Muscle layer of colon (tissue), 2 donors: ENCODE results near the gene PI4KA.
A peak's percentile ranks its signal among the peaks of the same experiment; 100 is the strongest.

Experiments used
- H3K27ac ChIP-seq: one replicate; pipeline ENCODE4 v1.7.0; 2013; ENCODE audit warnings: low read depth, mild to moderate bottlenecking, low read length, moderate library complexity
- H3K27me3 ChIP-seq, 2 donors: one replicate each; pipeline ENCODE4 v1.7.0; 2013; ENCODE audit warnings: low read length in 2 of 2, mild to moderate bottlenecking in 2 of 2; ENCODE audit not compliant: insufficient read depth in 2 of 2, control insufficient read depth in 1 of 2
- H3K36me3 ChIP-seq: one replicate; pipeline ENCODE4 v1.7.0; 2013; ENCODE audit warnings: mild to moderate bottlenecking, low read length; ENCODE audit not compliant: insufficient read depth
- H3K4me1 ChIP-seq: one replicate; pipeline ENCODE4 v1.7.0; 2013; ENCODE audit warnings: mild to moderate bottlenecking, low read length; ENCODE audit not compliant: insufficient read depth
- H3K4me3 ChIP-seq, 2 donors: one replicate each; pipeline ENCODE4 v1.7.0; 2013; ENCODE audit warnings: low read length in 2 of 2, low read depth in 1 of 2, mild to moderate bottlenecking in 1 of 2, moderate library complexity in 1 of 2
- H3K9ac ChIP-seq: one replicate; pipeline ENCODE4 v1.7.0; 2013; ENCODE audit warnings: low read length
- H3K9me3 ChIP-seq: one replicate; pipeline ENCODE4 v1.7.0; 2013; ENCODE audit warnings: mild to moderate bottlenecking, low read length
- donor health status: abdominal sarcoma.
- donor health status: Adenocarcinoma of cecum.

PI4KA gene

DNA sequence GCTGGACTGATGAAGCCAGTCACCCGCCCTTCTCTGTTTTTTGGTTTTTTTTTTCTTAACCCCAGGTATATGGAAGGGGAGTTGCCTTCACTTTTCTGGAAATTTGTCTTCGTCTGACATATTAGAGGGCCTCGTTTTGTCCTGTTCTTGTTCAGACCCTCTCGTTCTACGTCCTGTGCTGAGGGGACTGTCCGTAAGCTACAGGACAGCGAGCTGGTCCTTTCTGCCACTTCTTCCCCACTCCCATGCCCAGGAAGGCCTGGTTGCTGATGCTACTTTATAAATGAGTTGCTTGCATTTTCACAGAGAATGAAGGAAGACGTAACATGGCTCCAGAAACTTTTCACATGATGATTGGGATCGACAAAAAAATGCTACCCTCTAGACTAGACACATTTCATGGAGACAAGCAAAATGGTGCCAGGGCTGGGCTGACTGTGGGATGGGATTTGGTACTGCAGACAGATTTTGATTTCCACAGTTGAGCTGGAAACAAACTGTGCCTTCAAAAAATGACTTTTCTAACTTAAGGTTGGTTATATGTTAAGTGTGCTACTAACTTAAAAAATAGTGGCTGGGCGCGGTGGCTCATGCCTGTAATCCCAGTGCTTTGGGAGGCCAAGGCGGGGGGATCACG lies 31.4 kb upstream of the PI4KA start:
- Histone ChIP-seq H3K9me3 (no peaks in the 10 kb centered on the region), H3K27me3 (no peaks in the 10 kb centered on the region), H3K9ac (no peak overlapping the region), H3K36me3 (peaks cover 14% of the 10 kb centered on the region), H3K4me1 (peaks cover 6% of the 10 kb centered on the region), H3K27ac (no peak overlapping the region), H3K4me3 (no peak overlapping the region)

DNA sequence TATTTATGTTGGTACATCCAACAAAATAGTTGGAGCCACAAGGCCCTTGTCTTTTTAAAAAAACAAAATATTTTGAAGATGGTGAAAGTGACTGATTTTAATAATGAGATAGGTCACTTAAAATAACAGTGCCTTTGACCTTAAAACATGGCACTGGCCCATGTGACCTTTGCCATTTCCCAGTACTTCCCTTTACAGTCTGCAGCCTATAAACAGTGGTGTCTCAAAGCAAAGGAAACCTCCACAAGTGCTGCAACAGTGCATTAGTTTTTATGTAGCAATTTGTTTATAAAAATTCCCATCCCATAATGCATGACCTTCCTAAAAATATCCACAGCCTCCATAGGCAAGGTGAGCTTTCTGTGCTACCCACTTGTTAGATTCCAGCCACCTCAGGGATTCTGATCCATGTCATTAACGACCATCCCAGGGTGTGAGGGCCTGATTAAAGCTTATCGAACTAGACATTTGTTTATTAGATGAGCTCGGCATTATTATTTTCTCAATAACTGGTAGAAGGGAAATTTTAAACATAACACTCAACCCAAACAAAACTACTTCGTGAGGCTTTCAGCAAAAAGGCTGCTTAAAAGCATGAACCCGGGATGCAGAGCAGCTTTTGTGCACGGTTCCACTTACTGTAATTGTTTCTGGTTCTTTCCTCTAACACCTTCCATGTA lies 30.6 kb upstream of the PI4KA start:
- H3K4me3 ChIP-seq = no peak overlapping the region
- H3K27ac ChIP-seq = no peak overlapping the region
- no peaks in the 10 kb centered on the region for H3K27me3 ChIP-seq
- no peak overlapping the region for H3K9ac ChIP-seq
- H3K9me3 ChIP-seq = no peaks in the 10 kb centered on the region
- H3K4me1 ChIP-seq = peaks cover 6% of the 10 kb centered on the region
- peaks cover 18% of the 10 kb centered on the region for H3K36me3 ChIP-seq

DNA sequence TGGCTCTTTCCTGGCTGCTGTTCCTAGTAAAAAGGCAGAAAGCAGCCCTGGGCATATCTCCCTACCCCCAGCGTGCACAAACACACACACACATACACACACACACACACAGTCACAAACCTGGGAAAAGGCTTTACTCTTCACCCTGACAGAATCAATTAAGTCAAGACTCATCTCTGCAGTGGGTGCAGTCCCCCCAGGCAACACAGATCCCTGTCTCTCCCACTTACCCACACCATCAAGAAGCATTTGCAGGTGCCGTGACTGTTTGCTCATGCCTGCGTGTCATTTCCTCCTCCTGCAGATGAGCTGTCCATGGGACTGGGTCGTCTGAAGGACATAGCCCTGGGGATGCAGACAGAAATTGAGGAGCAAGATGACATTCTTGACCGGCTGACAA lies 28.8 kb upstream of the PI4KA start:
- Histone ChIP-seq H3K9me3 (no peaks in the 10 kb centered on the region), H3K36me3 (peaks cover 34% of the 10 kb centered on the region), H3K27ac (no peak overlapping the region), H3K9ac (no peak overlapping the region), H3K4me1 (peaks cover 6% of the 10 kb centered on the region), H3K27me3 (no peaks in the 10 kb centered on the region), H3K4me3 (no peak overlapping the region)

DNA sequence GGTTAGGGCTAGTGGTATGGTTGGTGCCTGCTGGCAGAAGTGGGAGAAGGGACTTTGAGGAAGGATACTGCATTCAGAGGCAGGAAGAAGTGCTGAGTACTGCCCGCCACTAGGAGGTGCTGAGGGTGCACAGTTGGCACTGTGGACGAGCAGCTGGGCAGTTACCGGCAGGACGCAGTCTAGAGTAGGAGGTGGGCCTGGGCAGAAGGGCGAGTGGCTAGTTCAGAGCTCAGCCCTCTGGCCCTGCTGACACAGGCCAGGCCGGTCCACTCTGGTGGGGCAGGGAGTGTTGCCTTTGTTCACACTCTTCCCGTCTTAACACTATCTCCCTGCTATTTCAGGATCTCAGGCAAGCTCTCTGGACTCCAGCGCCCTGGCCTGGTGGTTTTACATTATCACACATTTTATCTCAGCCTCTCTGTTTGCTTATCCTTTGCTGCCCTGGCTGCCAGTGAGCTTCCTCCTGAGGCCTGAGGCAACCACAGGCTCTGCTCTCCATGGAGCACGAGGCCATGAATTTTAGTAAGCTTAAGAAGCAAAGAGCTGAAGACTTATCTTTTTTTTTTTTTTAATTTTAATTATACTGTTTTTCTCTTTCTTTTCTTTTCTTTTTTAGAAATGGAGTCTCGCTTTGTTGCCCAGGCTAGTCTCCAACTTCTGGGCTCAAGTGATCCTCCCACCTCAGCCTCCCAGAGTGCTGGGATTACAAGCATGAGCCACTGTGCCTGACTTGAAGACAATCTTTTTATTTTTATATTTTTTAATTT lies 27.1 kb upstream of the PI4KA start:
- no peaks in the 10 kb centered on the region for H3K27me3 ChIP-seq
- no peaks in the 10 kb centered on the region for H3K9me3 ChIP-seq
- peaks cover 6% of the 10 kb centered on the region for H3K4me1 ChIP-seq
- H3K4me3 ChIP-seq = no peak overlapping the region
- H3K36me3 ChIP-seq = peaks cover 42% of the 10 kb centered on the region
- peak overlapping the region; percentile 32 for H3K27ac ChIP-seq
- H3K9ac ChIP-seq = no peak overlapping the region

DNA sequence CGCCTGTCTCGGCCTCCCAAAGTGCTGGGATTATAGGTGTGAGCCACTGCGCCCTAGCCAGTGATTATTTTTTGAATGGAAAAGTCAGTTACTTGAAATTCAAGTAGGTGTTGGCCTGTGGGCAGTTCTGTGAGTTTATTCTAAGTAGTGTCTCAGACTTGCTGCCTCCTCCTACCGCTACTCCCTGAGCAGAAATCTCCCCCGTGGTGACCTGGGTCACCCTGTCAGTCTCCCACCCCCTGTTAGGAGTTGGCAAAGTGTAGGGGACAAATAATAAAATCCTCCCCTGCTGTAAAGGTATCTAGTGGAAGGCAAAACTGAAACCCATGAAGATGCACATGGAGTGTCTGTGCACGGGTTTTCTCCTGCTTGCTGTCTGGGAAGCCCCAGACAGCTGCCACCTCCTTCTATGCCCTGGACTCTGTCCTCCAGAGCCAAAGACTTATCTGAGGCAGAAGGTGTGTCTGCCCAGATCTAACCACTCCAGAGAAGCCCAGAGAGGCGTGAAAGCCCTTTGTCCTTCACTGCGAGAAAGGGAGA lies 26.5 kb upstream of the PI4KA start:
- H3K36me3 ChIP-seq = peaks cover 42% of the 10 kb centered on the region
- H3K27me3 ChIP-seq = no peaks in the 10 kb centered on the region
- H3K4me3 ChIP-seq = no peak overlapping the region
- H3K9ac ChIP-seq = no peak overlapping the region
- no peak overlapping the region for H3K27ac ChIP-seq
- H3K4me1 ChIP-seq = peaks cover 6% of the 10 kb centered on the region
- H3K9me3 ChIP-seq = no peaks in the 10 kb centered on the region

DNA sequence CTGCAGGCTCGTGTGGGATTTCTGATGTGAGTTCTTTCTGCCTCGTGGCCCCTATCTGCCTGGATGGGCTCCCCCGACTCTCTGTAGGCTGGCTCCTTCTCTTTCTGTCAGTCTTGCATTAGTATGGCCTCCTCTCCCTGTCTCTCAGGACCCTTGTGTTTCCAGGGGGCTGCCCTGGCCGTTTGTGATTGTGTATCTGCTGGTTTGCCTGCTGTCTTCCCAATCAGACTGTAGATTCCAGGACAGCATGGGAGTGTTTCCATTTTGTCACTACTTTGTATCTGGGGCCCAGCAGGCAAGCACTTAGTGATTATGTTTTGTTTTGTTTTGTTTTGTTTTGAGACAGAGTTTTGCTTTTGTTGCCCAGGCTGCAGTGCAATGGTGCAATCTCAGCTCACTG lies 25.8 kb upstream of the PI4KA start:
- Histone ChIP-seq H3K36me3 (peaks cover 42% of the 10 kb centered on the region), H3K4me1 (peaks cover 6% of the 10 kb centered on the region), H3K27ac (no peak overlapping the region), H3K9ac (no peak overlapping the region), H3K4me3 (no peak overlapping the region), H3K27me3 (no peaks in the 10 kb centered on the region), H3K9me3 (no peaks in the 10 kb centered on the region)

DNA sequence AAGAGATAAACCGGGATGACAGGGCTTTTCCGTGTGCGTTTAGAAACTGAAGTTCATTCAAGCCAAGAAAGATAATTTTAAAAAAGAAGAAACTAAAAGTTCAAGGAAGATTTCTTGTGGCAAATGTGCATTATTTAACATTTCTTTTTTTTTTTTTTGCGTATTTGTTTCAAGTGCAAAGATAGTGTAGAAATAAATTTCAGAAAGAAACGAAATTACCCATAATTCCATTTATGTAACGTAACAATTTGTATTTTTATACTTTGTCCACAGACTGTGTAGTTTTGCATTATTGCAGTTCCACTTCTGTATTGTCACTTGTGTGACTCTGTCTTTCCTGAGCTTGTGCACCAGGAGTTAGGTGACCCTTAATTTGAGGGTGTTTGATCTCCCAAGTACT lies 24.2 kb upstream of the PI4KA start:
- peaks cover 34% of the 10 kb centered on the region for H3K36me3 ChIP-seq
- peaks cover 6% of the 10 kb centered on the region for H3K4me1 ChIP-seq
- no peak overlapping the region for H3K9ac ChIP-seq
- H3K27ac ChIP-seq = no peak overlapping the region
- H3K27me3 ChIP-seq = no peaks in the 10 kb centered on the region
- no peaks in the 10 kb centered on the region for H3K9me3 ChIP-seq
- no peak overlapping the region for H3K4me3 ChIP-seq

DNA sequence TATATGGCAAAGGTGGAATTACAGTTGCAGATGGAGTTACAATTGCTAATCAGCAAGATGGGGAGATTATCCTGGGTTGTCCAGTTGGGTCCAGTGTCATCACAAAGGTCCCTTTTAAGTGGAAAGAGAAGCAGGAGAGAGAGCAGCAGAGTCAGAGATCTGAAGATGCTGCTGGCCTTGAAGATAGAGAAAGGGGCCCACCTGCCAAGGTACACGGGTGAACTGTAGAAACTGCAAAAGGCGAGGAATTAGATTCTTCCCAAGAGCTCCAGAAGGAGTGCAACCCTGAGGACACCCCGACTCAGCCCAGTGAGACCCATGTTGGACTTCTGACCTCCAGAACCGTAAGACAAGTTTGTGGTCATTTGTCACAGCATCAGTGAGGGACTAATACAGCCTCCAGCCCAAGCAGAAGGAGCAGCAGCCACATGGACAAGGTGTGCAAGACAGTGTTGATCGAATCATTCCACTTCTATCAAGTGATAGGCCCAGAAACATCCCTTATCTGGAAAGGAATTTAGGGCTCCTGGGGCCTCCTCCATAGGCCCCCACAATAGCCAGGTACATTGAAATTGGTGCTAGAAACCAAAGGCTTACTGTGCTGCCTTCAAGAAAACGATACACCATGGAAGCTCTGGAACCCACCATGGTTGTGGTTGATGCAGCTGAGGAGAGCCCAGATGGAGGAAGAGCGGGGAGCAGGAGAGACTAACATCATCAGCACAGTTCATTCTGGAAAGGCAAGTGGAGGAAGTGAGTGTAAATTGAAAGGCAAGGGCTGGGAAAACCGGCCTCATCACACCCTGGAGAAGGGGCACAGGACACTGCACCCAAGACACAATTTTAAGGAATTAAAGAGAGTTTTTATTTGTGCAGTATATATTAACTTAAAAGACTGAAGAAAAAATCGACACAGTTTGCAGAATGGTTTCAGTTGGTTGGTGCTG lies 23.5 kb upstream of the PI4KA start:
- Histone ChIP-seq H3K27ac (no peak overlapping the region), H3K36me3 (peaks cover 28% of the 10 kb centered on the region)

DNA sequence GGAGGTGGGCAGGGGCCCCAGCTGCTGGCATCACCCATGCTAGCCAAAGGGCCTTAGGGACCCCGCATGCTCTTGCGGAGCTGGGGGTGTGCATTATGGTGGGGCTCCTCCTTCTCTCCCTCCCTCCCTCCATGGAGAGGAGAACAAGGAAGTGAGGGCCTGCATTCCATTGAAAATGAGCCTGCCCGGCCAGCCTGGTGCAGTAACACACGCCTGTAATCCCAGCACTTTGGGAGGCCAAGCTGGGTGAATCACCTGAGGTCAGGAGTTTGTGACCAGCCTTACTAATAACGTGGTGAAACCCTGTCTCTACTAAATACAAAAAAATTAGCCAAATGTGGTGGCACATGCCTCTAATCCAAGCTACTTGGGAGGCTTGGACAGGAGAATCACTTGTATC lies 22.6 kb upstream of the PI4KA start:
- H3K36me3 ChIP-seq = peaks cover 28% of the 10 kb centered on the region
- H3K9me3 ChIP-seq = no peaks in the 10 kb centered on the region
- no peak overlapping the region for H3K4me3 ChIP-seq
- H3K27me3 ChIP-seq = no peaks in the 10 kb centered on the region
- no peak overlapping the region for H3K9ac ChIP-seq
- H3K4me1 ChIP-seq = peaks cover 6% of the 10 kb centered on the region
- H3K27ac ChIP-seq = no peak overlapping the region

More for the DNA sequence above, 23.5 kb upstream of the PI4KA start:
- Histone ChIP-seq H3K27me3 (no peaks in the 10 kb centered on the region), H3K4me1 (peaks cover 6% of the 10 kb centered on the region), H3K9ac (no peak overlapping the region), H3K4me3 (no peak overlapping the region), H3K9me3 (no peaks in the 10 kb centered on the region)

DNA sequence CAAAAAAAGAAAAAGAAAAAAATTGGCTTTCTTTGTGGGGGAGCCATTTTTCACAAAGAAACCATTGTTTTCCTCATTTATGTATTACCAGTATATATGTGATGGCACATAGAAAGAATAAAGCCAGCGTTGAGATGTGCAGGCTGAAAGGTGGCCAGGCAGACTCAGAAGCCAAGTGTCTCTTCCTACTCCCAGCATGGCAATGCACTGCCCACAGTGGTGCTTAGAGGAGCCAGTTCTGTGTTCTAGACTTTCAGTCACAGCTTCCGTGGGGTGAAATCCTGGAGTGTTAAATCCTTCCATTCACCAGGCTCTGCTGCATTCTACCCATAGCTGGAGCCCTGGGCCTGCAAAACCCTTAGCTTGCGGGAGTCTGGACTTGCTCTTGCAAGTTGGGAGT lies 19.1 kb upstream of the PI4KA start:
- Histone ChIP-seq H3K27me3 (no peaks in the 10 kb centered on the region), H3K27ac (no peak overlapping the region), H3K4me1 (no peaks in the 10 kb centered on the region), H3K36me3 (peaks cover 21% of the 10 kb centered on the region), H3K9ac (no peak overlapping the region), H3K9me3 (no peaks in the 10 kb centered on the region), H3K4me3 (no peak overlapping the region)

DNA sequence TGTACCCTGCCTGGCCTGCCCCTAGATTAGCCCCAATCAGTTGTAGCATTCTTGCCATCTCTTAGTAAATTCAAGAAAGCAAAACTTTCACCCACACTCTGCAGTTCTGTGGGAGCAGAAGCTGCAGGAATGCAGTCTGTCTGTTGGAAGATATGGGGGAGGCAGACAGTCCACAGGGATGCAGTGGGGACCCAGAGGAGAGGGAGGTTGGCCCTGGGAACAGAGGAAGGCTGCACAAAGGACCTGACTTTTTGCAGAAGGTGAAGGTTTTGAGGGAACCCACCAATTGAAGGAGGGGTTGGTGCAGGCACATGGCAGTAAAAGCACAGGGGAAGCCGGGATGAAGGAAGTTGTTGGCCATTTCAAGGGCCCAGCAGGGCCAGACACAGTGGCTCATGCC lies 16.7 kb upstream of the PI4KA start:
- Histone ChIP-seq H3K27ac (no peak overlapping the region), H3K27me3 (no peaks in the 10 kb centered on the region), H3K9me3 (no peaks in the 10 kb centered on the region), H3K9ac (no peak overlapping the region), H3K36me3 (peaks cover 16% of the 10 kb centered on the region), H3K4me3 (no peak overlapping the region), H3K4me1 (no peaks in the 10 kb centered on the region)
